ENCODE data around the gene LMTK3.
"Not testable (repeated sequence)": the region's sequence is repeated elsewhere in the genome, so short reads cannot be mapped to it uniquely, and the experiment has no call there.

Gene LMTK3

GRCh38 chr19:48502350-48503018 is 9.2 kb downstream of the LMTK3 start:
- no peak for DNase-seq

- DNase-seq = peak; percentile 26 to 39
These were observed 9.9 kb downstream of the LMTK3 start for GRCh38 chr19:48501494-48502349.

DNA sequence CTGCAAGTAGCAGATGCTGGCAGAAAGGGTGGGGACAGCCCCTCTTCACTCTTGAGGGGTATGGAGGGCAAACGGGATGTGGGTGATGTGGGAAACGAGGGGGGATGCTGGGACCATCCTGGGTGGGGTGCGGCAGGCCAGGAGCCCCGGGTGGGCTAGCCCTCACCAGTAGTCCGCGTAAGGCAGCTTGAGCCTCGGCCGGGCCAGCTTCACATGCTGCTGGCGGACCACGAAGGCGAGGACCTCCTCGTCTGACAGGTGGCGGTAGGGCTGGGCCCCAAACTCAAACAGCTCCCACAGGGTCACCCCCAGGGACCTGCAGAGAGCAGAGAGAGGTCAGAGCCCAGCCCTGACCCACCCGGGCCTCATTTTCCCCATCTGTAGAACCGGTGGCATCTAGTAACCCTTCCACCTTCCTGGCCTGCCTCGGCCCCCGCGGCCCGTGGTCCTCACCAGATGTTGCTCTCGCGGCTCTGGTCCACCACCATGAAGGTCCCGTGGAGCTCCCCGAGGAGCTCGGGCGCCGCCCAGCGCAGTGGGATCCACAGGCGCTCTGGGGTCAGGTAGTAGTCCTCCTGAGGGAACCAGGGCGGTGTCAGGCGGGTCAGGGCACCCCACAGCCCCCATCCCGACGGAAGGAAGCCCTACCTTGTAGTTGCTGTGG is 10.7 kb downstream of the LMTK3 start:
- no peak for DNase-seq

DNA sequence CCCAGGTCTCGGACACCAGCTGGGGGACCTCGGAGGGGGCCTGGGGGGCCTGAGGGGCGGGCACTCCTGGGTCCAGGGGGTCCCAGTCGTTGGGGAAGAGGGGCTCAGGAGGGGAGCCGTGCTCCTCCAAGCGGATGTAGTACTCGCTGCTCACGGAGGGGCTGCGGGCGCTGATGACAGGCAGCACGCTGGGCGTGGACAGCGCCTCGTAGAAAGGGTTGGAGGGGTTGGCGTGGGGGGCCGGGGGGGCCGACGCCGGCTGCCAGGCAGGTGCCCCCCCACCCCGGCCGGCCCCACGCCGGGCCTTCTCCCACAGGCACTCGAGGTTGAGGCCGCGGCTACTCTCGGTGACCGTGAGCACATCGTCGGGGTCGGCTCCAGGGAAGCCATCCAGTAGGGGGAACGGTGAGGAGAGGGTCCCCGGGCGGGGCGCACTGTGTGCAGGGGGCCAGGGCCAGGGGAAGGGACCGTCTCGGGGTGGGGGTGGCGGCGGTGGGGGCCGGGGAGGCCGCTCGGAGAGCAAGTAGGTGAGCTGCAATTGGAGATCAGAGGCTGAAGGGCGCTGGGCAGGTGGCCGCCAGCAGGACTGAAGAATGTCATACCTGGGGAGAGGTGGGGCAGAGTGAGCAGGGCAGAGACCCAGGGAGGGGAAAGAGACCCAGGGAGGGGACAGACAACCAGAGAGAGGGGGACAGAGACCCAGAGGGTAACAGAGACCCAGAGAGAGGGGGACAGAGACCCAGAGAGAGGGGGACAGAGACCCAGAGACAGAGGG is 12.1 kb downstream of the LMTK3 start:
- no peak for DNase-seq

DNA sequence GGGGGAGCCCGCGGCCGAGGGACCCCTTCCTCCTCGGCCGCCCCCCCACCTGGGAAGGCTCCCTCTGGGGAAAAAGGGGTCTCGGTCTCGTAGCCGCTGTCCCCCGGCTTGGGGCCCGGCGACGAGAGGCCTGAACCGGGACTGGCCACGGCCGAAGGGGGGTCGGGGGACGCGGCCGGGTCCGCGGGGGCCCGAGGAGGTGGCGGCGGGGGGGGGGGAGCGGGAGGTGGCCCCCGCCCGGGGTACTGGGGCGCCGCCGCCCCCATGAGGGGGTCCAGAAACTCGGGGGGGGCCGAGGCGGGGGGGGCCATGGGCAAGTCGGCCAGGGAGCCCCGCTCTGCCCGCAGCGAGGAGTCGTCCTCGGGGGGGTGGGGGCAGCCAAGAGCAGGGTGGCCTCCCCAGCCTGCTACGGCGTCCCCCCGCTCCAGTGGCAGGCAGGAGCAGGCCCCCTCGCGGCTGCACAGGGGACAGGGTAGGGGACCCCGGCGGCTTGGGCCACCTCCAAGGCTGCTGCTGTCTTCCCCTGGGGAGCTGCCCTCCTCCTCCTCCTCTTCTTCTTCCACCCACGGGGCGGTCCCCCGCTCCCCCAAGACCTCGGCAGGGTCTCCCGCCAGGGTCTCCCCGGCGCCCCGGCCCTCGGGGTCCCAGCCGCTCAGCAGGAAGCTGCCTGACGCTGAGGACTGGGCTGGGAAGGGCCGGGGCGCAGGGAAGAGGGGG is 12.9 kb downstream of the LMTK3 start:
- no peak for DNase-seq

DNA sequence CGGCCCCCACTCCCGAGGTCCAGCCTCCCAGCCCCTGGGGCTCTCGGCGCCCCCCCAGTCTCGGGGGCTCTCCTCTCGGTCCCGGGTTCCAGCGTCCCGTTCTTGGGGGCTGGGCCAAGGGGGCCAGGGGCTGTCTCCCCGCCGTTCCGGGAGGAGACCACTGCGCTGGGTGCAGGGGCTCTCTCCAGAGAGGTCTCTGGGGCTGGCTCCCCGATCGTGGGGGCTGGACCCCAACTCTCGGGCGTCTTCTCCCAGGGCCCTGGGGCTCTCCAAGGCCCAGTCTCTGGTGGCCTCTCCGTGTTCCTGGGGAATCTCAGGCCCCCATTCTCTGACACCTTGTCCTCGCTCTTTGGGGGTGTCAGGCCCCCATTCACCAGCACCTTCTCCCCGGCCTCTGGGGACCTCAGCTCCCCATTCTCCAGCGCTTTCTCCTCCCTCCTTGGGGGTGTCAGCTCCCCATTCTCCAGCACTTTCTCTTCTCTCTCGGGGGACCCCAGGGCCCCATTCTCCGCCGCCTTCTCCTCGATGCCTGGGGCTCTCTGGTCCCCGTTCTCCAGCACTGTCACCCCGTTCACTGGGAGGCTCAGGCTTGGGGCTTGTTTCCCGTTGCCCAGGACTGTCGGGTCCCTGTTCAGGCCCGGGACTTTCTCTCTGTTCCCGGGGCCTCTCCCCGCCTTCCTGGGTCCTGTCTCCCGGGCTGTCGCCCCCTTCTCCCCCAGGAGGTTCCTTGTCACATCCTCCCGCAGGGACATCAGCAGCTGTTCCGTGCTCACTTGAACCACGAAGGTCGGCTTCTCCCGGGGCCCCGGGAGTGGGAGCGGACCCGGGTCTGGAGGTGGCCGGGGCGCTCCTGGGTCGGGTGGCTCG is 13.7 kb downstream of the LMTK3 start:
- DNase-seq = no peak

GRCh38 chr19:48496959-48497727 is 14.5 kb downstream of the LMTK3 start:
- no peak for DNase-seq

GRCh38 chr19:48495396-48495795 is 16.2 kb downstream of the LMTK3 start:
- DNase-seq = peak; percentile 73

- DNase-seq = no peak
These were observed 17.8 kb downstream of the LMTK3 start for GRCh38 chr19:48493718-48494401.

GRCh38 chr19:48492925-48493717 is 18.5 kb downstream of the LMTK3 start:
- DNase-seq = peak; percentile 90 to 92

- DNase-seq = no peak
These were observed 19.9 kb downstream of the LMTK3 start for GRCh38 chr19:48491793-48492123.

DNA sequence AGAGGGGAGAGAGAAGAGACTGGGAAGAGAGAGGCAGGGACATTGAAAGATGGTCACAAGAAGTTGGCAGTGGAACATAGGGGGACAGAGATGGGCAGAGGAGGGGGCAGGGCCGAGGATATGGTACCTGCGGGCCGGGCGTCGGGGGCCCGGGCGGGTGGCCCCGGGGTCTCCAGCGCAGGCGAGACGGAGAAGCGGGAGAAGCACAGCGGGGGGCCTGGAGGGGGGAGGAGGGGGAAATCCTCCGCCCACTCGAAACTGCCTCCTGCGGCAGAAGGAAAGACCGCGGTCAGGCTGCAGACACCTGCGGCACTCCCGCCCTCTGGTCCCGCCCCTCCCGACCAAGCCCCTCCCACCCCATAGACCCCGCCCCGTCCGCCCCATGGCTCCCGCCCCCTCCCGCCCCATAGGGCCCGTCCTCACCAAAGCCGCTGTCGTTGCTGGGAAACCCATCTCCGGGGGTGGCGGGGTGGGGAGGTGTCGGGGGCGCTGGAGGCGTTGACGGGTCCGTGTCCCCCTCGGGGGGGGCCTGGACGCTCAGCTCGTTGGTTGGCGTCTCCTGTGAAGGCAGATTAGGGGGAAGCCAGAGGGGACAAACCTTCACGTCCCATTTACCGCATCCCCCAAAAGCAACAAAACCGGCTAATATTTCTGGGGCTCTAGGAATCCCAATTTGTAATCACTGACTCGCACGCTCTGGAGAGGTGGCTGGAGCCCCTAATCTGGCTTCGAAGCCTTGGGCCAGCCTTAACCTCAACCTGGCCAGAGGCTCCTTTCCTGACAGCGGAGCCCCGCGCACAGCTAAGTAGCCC is 20.4 kb downstream of the LMTK3 start:
- DNase-seq = peak in 1 of 2 experiments; percentile 13

DNA sequence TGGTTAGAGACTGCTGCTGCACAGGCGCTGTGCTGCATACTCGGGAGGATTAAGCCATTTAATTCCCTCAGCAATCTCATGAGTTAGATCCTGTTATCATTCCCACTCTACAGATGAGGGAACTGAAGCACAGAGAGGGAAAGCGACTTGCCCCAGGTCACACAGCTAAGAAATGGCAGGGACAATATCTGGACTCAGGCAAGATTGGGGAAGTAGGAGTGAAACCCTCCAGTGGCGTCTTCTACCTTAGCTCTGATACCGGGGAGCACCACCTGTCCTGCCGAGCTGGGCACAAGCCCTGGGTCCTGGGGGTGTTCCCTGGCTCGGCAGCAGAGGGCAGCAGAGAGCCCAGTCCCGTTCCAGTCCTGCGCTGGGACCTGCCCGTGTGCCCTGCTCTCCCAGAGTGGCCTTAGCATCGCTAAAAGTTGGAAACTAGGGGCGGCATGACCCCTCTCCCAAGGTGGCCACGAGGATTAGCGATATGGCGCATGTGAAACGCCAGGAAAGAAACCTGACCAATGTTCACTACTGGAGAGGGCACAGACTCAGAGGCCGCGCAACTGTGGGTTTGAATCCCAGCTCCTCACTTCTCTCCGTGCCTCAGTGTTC is 21.9 kb downstream of the LMTK3 start:
- DNase-seq = peak; percentile 57 to 60

DNA sequence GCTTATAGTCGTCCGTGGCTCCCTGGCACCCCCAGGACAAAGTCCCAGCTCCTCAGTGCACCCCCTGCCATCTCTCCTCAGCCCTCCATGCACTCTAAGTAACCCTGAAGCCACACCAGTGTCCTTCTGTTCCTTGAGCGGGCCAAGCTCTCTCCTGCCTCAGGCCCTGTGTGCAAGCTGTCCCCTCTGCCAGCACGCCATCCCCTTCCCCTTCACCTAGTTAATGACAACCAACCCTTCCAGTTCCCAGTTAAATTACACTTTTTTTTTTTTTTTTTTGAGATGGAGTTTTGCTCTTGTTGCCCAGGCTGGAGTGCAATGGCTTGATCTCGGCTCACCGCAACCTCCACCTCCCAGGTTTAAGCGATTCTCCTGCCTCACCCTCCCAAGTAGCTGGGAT is 23.2 kb downstream of the LMTK3 start:
- DNase-seq = not testable (repeated sequence)

GRCh38 chr19:48487948-48488347 is 23.7 kb downstream of the LMTK3 start:
- no peak for DNase-seq

DNA sequence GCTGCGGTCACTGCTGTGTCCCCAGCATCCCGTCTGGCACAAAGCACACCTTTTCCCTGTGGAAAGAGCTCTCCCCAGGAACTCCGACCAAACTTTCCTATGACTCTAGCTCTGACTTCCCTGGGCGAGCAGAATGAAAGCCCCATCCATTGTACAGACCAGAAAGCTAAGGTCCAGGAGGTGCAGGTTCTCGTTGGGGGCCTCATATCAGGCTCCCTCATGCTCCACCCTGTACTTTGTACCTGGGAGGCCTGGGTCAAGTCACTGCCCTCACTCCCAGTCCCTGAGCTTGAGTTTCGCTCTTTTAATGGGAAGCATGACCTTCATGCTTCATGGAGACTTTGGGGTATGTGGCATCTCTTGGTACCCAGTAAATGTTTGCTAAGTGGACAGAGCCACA is 24.1 kb downstream of the LMTK3 start:
- no peak for DNase-seq

- not testable (repeated sequence) for DNase-seq
These were observed 24.9 kb downstream of the LMTK3 start for GRCh38 chr19:48486706-48487105.
